Tibial artery (tissue), 4 donors: Measurements from ENCODE around the gene TAPT1.

Experiments used
- DNase-seq, 2 donors: peaks; one replicate each; pipeline ENCODE4 v3.0.0-alpha.2; 2019
- H3K27ac ChIP-seq, 2 donors: fragments of 200-600 bp; sonication (generic) in 1 of 2; 1 replicate in 1 of 2; 2 replicates in 1 of 2; pipeline ENCODE4 v1.5.1; 2018 to 2019; ENCODE audit warnings: mild to moderate bottlenecking in 1 of 2
- H3K27me3 ChIP-seq, 2 donors: fragments of 200-600 bp; sonication (generic) in 1 of 2; one replicate each; pipeline versions ENCODE4 v1.5.1 to v1.6.0; 2016 to 2019
- H3K36me3 ChIP-seq, 3 donors: fragments of 200-600 bp; sonication (generic) in 2 of 3; one replicate each; pipeline ENCODE4 v1.5.1; 2016 to 2019; ENCODE audit warnings: mild to moderate bottlenecking in 2 of 3
- H3K4me1 ChIP-seq, 4 donors: fragments of 200-600 bp; sonication (generic) in 2 of 4; 1 replicate in 3 of 4; 2 replicates in 1 of 4; pipeline ENCODE4 v1.5.1; 2016 to 2019
- H3K4me3 ChIP-seq, 2 donors: fragments of 200-600 bp; sonication (generic) in 1 of 2; 1 replicate in 1 of 2; 2 replicates in 1 of 2; pipeline ENCODE4 v1.5.1; 2018 to 2019; ENCODE audit warnings: mild to moderate bottlenecking in 2 of 2
- H3K9me3 ChIP-seq, 3 donors: fragments of 200-600 bp; sonication (generic) in 1 of 3; one replicate each; pipeline ENCODE4 v1.5.1; 2016 to 2019
- CTCF ChIP-seq, 2 experiments: fragments of 200-600 bp in 1 of 2; fragments of 450-650 bp in 1 of 2; IDR thresholded peaks; one replicate each; pipeline ENCODE4 v1.5.1; 2017 to 2019; ENCODE audit warnings: antibody characterized with exemption in 2 of 2, mild to moderate bottlenecking in 1 of 2, moderate library complexity in 1 of 2
- intact Hi-C: fragments of 100-400 bp; cut with DNase I; formaldehyde crosslinking; loops from one replicate; pipeline ENCODE4 v1.15.0; 2023; ENCODE audit warnings: low total_unique reads

The TAPT1 gene

GRCh38 chr4:16194214-16194613 lies 32.1 kb downstream of the TAPT1 start:
- no peak overlapping the region for H3K4me3 ChIP-seq
- TF ChIP-seq CTCF (IDR thresholded peaks at IDR 0.05), result no peak
- H3K36me3 ChIP-seq, result peaks cover 14 to 19% (median 19%) of the 10 kb centered on the region in 3 donors
- H3K4me1 ChIP-seq, result peaks cover 0 to 68% (median 19%) of the 10 kb centered on the region in 4 donors
- H3K27me3 ChIP-seq, result no peaks in the 10 kb centered on the region
- no peak overlapping the region for H3K27ac ChIP-seq
- DNase-seq, result no peak
- H3K9me3 ChIP-seq, result no peaks in the 10 kb centered on the region
- intact Hi-C loops, result no loop called here

- Histone ChIP-seq H3K27ac (peak overlapping the region; percentile 62 to 67), H3K4me1 (peaks cover 0 to 57% (median 18%) of the 10 kb centered on the region in 4 donors)
Observed at GRCh38 chr4:16192631-16193518, 33.4 kb downstream of the TAPT1 start.

GRCh38 chr4:16192057-16192456 lies 34.2 kb downstream of the TAPT1 start:
- Histone ChIP-seq H3K27me3 (no peaks in the 10 kb centered on the region), H3K4me1 (peaks cover 0 to 50% (median 15%) of the 10 kb centered on the region in 4 donors), H3K27ac (peak overlapping the region; percentile 62 to 67), H3K4me3 (no peak overlapping the region), H3K36me3 (peaks cover 15 to 28% (median 21%) of the 10 kb centered on the region in 3 donors), H3K9me3 (no peaks in the 10 kb centered on the region)
- DNase-seq, result no peak
- intact Hi-C loops, result no loop called here
- no peak for TF ChIP-seq CTCF (IDR thresholded peaks at IDR 0.05)

More at GRCh38 chr4:16192631-16193518, 33.4 kb downstream of the TAPT1 start:
- no peaks in the 10 kb centered on the region for H3K9me3 ChIP-seq
- intact Hi-C loops, result no loop called here
- DNase-seq, result no peak
- no peaks in the 10 kb centered on the region for H3K27me3 ChIP-seq
- no peak for TF ChIP-seq CTCF (IDR thresholded peaks at IDR 0.05)
- H3K36me3 ChIP-seq, result peaks cover 15 to 21% (median 21%) of the 10 kb centered on the region in 3 donors
- no peak overlapping the region for H3K4me3 ChIP-seq

GRCh38 chr4:16187455-16187854 lies 38.8 kb downstream of the TAPT1 start:
- H3K27me3 ChIP-seq, result no peaks in the 10 kb centered on the region
- intact Hi-C loops, result no loop called here
- no peaks in the 10 kb centered on the region for H3K9me3 ChIP-seq
- TF ChIP-seq CTCF (IDR thresholded peaks at IDR 0.05), result no peak
- no peak for DNase-seq
- peaks cover 0 to 7% (median 2%) of the 10 kb centered on the region in 4 donors for H3K4me1 ChIP-seq
- H3K36me3 ChIP-seq, result peaks cover 33 to 52% (median 37%) of the 10 kb centered on the region in 3 donors
- H3K4me3 ChIP-seq, result no peak overlapping the region
- H3K27ac ChIP-seq, result no peak overlapping the region

- Histone ChIP-seq H3K4me3 (no peak overlapping the region), H3K27ac (no peak overlapping the region), H3K27me3 (no peaks in the 10 kb centered on the region), H3K9me3 (no peaks in the 10 kb centered on the region), H3K36me3 (peaks cover 33 to 52% (median 37%) of the 10 kb centered on the region in 3 donors), H3K4me1 (peaks cover 0 to 2% (median 0%) of the 10 kb centered on the region in 4 donors)
- intact Hi-C loops, result no loop called here
- DNase-seq, result no peak
- no peak for TF ChIP-seq CTCF (IDR thresholded peaks at IDR 0.05)
Observed at GRCh38 chr4:16186986-16187385, 39.3 kb downstream of the TAPT1 start.
